ES-I3 (cell line): Measurements from ENCODE around the gene ADD2.

ENCODE experiments used
- H3K36me3 ChIP-seq: 2 replicates; pipeline ENCODE4 v1.6.1; 2013; ENCODE audit warnings: mild to moderate bottlenecking, low read length, control low read depth, moderate library complexity; ENCODE audit not compliant: insufficient read depth
- H3K4me1 ChIP-seq: 2 replicates; pipeline ENCODE4 v1.6.1; 2013; ENCODE audit warnings: mild to moderate bottlenecking, control low read depth, low read length; ENCODE audit not compliant: insufficient read depth
- H3K9ac ChIP-seq: 2 replicates; pipeline ENCODE4 v1.6.1; 2013; ENCODE audit warnings: low read depth, mild to moderate bottlenecking, low read length, moderate library complexity
- H3K9me3 ChIP-seq: 2 replicates; pipeline ENCODE4 v1.6.1; 2013; ENCODE audit warnings: mild to moderate bottlenecking, low read length, moderate library complexity; ENCODE audit not compliant: control insufficient read depth, insufficient read depth

The ADD2 gene

GRCh38 chr2:70612574-70612973 is 155.4 kb downstream of the ADD2 start:
- no peaks in the 10 kb centered on the region for H3K36me3 ChIP-seq
- H3K4me1 ChIP-seq = 0 out of 2 replicates have a peak, but pooled peaks cover 5% of the 10 kb centered on the region
- no peak overlapping the region for H3K9ac ChIP-seq
- H3K9me3 ChIP-seq = no peaks in the 10 kb centered on the region

DNA sequence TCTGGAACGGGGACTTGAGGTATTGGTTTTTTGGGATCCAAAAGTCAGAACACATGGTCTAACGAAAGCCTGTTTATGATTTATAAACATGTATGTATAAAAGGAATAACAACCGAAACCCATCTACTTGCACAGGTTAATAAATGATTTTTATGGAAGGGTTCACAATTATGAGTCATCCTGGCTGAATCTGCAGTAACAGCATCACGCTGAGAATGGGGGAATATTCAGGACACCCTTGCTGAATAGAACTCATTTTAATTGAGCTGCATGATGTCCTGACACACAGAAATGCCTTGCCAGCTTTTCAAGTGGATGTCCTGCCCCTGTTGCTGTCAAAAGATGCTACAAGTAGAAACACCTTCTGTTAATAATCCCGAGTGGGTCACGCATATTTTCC is 159.6 kb downstream of the ADD2 start:
- Histone ChIP-seq H3K9ac (no peak overlapping the region), H3K9me3 (no peaks in the 10 kb centered on the region), H3K4me1 (no peaks in the 10 kb centered on the region), H3K36me3 (no peaks in the 10 kb centered on the region)

DNA sequence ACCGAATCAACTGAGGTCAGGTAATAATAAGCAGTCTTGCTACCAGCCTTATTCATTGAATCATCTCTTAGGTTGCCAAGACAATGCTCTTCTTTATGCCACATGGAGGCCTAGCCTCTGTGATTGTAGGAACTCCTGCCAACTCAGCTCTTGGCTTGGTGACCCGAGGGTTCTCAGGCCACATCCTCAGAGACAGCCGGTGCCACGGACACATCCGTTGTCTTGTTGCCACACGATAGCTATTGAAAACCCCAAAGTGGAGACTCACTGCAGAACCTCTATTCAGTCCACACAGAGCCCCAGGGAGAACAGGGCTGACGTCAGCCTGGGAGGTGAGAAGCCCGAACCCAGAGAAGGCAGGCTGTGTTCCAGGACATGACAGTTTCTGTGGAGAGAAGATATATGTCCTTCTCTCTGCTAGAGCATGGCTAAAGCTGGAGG is 160.9 kb downstream of the ADD2 start:
- no peaks in the 10 kb centered on the region for H3K4me1 ChIP-seq
- H3K9ac ChIP-seq = no peak overlapping the region
- no peaks in the 10 kb centered on the region for H3K36me3 ChIP-seq
- H3K9me3 ChIP-seq = no peaks in the 10 kb centered on the region
